GM21528 (cell line): ENCODE results near the gene ADAMTS19.
"Not testable (repeated sequence)": the region's sequence is repeated elsewhere in the genome, so short reads cannot be mapped to it uniquely, and the experiment has no call there.

ENCODE experiments used
- ATAC-seq: cut with Tn5 transposase; IDR thresholded peaks from one replicate; pipeline ENCODE4 v1.9.1; 2021; ENCODE audit warnings: mild to moderate bottlenecking, moderate library complexity; ENCODE audit not compliant: unreplicated experiment, low FRiP score

ADAMTS19 gene, protein sequence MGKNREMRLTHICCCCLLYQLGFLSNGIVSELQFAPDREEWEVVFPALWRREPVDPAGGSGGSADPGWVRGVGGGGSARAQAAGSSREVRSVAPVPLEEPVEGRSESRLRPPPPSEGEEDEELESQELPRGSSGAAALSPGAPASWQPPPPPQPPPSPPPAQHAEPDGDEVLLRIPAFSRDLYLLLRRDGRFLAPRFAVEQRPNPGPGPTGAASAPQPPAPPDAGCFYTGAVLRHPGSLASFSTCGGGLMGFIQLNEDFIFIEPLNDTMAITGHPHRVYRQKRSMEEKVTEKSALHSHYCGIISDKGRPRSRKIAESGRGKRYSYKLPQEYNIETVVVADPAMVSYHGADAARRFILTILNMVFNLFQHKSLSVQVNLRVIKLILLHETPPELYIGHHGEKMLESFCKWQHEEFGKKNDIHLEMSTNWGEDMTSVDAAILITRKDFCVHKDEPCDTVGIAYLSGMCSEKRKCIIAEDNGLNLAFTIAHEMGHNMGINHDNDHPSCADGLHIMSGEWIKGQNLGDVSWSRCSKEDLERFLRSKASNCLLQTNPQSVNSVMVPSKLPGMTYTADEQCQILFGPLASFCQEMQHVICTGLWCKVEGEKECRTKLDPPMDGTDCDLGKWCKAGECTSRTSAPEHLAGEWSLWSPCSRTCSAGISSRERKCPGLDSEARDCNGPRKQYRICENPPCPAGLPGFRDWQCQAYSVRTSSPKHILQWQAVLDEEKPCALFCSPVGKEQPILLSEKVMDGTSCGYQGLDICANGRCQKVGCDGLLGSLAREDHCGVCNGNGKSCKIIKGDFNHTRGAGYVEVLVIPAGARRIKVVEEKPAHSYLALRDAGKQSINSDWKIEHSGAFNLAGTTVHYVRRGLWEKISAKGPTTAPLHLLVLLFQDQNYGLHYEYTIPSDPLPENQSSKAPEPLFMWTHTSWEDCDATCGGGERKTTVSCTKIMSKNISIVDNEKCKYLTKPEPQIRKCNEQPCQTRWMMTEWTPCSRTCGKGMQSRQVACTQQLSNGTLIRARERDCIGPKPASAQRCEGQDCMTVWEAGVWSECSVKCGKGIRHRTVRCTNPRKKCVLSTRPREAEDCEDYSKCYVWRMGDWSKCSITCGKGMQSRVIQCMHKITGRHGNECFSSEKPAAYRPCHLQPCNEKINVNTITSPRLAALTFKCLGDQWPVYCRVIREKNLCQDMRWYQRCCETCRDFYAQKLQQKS

DNA sequence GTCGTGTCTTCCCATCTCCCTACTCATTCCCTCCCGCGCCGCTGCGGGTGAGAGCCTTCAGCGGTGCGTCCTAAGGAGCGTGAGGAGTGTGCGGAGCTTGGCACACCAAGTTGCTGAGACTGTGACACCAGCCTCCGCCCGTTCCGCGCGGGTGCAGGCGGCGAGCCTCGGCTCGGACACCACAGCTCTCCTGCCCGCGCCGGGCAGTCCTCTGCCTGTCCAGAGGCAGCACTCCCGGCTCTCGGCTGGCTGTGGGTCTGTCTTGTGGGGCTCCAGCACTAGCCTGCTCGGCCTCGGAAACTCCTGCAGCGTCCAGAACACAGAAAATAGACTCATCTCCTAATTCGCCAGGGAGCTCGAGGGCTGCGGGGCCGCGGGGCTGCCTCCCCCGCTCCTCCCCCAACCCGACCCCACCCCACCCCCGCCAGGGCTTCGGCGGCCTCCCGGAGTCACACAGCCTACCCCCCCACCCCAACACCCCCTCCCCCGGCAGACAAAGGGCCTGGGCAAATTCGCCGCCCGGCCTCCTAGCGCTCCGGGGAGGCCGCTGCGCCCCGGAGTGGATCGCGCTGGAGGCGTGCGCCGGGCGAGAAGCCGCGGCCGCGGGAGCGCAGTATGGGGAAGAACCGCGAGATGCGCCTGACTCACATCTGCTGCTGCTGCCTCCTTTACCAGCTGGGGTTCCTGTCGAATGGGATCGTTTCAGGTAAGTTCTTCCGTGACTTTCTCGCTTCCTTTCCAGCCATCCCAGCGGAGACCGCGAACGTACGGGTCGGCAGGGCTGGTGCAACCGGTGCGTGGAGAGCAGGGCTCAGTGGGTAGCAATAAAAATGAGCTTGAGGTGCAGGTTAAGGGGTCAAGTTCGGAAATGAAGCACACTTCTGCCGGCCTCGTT, at the start of gene ADAMTS19:
ADAMTS19 (plus strand) TSS at position 522 of the 895 bp plus-strand sequence; CDS start at position 616, 94 bp downstream.
- ATAC-seq: no peak

DNA sequence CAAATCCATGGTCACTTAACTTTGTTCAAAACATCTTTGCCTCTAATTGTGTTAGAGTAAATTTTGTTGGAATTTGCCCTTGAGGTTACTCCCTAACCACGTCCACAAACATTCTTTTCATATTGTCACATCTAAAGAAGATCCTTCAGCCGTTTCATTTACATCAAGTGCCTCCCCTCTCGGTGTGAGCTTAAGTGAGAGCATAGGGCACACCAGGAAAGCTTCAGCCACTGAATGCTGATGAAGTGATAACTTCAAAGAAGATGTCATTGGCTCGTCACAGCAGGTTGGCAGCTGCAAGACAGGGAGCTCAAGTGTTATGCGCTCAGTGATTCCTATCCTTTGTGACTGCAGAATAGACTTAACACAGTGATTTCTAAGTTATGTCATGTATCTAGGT, 49.6 kb upstream of the ADAMTS19 start:
- ATAC-seq: no peak

DNA sequence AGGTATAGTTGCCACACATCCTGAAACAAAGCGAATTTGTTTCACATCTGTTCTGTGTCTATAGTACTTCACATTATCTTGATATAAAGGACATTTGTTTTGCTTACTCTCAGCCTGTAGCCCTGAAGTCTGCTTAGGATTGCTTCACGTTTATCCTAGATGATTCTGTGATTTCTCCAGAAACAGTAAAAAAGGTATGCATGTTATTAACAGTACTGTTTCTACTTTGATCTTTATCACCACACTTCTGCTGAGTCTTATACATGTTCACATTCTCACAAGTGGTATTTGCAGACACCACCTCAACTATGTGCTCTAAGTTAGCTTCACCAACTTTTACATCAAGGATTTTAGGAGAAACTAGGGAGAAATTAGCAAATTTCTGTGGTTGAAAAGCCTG, 47.4 kb upstream of the ADAMTS19 start:
- no peak for ATAC-seq

DNA sequence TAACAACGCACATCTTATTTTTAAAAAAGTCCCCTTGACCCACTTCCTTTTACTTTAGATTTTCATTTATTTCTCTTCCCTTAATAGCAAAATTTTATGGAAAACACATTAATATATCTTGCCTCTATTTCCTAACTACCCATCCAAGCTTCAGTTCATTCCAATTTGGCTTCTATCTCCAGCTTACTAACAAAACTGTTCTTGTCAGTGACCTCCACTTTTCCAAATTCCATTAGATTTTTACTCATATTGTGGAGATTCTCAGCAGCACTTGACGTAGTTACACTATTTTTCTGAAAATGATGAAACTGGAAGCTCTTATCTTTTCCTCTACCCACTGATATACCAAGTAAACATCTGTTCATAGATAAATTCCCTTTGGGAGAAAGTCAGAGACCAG, 46.5 kb upstream of the ADAMTS19 start:
- no peak for ATAC-seq

DNA sequence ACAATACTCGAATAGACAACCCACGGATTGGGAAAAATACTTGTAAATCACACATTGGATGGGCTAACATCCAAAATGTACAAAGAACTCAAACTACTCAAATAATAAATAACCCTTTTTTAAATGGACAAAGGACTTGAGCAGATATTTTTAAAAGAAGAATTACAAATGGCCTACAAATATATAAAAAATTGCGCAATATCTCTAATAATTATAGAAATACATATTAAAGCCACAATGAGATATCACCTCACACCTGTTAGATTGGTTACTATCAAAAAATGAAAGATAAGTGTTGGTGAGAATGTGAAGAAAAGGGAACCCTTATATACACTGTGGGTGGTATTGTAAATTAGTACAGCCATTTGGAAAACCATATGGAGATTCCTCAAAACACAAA, 40.8 kb upstream of the ADAMTS19 start:
- no peak for ATAC-seq

DNA sequence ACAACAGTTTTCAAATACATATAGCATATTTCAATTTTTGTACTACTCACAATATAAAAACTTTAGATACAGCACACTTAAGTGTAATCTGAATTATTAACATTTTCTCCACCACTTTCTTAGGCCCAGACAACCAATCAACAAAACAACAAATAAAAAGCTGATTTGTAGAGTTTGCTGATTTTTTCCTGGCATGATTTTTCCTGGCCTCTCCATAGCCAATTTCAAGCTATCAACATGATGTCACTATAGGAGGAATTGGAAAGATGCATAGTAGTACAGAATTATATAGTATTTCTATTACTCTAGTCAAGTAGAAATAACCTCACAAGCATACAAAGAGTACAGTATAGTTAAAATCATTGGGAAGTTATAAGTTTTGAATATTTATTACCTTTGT, 35.1 kb upstream of the ADAMTS19 start:
- no peak for ATAC-seq

DNA sequence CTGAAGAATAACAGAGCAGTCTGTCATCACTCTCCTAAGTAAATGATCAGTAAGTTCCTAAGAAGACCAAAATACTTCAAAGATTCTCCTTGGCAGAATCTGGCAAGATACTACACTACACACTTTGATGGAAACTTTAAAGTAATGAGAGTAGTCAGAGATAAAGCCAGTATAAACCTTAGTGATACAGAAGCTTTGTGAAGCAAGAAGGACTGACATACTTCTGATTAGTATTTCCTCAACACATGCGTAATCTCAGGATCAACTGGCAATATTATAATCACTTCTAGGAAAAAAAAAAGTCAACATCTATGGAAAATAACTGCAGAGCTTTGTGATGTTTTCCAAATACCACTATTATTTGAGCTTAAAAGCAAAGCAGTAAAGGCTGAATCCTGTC, 34.0 kb upstream of the ADAMTS19 start:
- ATAC-seq: no peak

DNA sequence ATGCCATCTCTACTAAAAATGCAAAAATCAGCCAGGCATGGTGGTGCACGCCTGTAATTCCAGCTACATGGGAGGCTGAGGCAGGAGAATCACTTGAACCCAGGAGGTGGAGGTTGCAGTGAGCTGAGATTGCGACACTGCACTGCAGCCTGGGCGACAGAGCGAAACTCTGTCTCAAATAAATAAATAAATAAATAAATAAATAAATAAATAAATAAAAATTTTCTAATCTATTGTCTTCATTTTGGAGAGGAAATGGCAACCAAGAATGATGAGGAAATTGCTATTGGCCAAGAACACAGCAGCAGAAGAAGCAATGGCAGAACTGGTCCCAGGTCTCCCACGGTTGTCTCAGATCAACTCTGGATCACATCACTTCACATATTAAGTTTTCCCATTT, 31.5 kb upstream of the ADAMTS19 start:
- not testable (repeated sequence) for ATAC-seq

DNA sequence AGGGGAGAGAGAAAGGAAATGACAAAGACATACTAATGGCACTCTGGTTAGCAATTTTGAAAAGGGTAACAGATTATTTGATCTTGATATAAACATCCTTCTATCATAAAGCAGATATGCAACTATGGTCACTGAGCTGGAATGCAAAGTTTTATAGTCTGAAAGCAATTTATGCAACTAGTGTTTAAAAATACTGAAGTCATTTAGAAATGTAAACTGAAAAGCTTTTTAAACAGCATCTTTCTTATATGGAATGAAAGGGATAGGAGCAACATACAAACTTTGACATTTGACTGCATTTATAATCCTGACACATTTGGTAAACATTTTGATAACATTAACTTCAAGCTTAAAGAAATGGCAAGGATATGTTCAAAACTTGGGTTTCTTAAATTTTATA, 28.7 kb upstream of the ADAMTS19 start:
- no peak for ATAC-seq

DNA sequence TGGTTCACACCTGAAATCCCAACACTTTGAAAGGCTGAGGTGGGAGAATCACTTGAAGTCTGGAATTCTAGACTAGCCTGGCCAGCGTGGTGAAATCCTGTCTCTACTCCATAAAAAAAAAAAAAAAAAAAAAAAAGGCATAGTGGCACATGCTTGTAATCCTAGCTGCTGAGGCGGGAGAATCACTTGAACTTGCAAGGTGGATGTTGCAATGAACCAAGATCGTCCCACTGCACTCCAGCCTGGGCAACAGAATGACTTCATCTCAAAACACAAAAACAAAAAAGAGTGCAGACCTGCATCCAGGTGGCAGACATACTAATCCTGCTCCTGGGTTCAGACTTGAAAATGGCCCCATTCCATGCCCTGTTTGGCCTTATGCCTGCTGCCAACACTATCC, 21.8 kb upstream of the ADAMTS19 start:
- ATAC-seq: no peak

DNA sequence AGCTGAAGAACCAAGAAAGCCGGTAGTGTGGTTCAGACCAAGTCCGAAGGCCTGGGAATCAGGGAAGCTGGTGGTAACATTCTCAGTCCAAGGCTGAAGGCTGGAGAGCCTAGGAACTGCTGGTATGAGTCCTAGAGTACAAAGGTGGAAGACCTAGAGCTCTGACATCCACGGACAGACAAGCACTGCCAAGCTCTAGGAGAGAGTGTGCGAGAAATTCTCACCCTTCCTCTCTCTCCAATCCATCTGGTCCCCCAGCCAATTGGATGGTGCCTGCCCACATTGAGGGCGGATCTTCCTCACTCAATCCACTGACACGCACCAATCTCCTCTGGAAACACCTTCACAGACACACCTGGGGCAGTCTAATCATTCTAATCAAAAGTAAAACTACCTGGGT, 19.7 kb upstream of the ADAMTS19 start:
- no peak for ATAC-seq

DNA sequence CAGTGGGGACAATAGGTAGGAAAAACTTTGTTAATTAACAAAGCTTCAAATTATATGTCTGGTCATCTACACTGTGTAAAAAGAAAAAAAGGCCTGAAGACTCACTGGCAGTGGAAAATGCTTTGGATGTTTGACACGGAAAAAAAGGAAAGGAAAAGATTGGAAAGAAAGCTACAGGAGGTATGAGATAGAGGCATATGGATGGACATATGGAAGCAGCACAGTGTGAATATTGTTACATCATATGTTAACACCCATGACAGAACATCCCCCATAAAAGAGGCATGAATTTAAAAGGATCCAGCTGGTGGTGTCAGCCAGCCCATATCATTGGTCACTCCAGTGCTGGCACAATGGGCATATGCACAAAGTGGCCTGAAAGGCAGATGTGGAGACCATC, 19.0 kb upstream of the ADAMTS19 start:
- no peak for ATAC-seq

DNA sequence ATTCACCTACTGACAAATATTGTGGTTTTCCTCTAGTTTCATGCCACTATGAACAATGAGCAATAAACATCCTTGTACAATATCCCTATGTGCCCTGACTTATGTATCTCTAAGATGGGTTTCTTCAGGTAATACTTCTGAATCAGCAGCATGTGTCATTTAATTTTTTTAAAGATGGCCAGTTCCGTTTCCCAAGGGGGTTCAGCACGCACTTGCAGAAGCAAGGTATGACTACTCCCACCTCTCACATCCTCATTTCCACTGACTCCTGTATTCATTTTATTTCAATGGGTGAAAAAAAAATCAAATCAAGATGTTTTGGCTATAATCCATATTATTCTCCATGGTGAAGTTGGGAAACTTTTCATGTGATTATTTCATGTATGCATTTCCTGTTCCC, 14.7 kb upstream of the ADAMTS19 start:
- no peak for ATAC-seq

DNA sequence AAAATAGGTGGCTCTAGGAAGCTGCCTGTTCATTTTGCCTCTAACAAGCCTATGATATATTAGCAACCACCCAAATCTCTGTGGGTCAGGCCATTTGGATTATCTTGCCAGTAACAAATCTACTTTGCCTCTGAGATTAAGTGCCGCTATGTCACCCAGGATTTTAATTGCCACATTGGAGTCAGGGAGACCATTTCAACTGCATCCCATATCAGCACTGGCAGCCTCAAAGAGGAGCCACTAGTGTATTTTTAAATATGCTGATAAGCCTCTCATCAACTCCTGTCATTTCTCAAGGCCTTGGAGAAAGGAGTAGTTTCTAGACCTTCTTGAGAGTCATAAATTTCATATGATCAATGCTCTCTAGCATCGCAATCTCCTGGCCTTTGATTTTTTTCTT, 12.1 kb upstream of the ADAMTS19 start:
- ATAC-seq: no peak

DNA sequence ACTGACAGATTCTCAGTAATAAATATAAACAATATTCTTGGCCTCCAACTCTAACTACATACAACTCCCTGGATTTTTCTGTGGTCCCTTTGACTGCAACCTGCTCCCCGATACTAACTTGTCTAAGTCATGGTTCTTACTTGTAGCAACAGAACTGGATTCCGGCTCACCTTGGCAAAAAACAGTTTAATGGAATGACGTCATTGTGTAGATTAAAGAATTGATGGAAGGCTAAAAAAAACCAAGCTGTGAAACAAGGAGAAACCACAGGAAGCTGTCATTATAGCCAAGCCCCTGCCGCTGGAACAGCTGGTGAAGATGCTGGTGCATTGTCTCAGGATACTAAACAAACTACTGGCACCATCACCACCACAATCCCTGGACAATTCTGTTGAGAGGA, 11.4 kb upstream of the ADAMTS19 start:
- no peak for ATAC-seq

DNA sequence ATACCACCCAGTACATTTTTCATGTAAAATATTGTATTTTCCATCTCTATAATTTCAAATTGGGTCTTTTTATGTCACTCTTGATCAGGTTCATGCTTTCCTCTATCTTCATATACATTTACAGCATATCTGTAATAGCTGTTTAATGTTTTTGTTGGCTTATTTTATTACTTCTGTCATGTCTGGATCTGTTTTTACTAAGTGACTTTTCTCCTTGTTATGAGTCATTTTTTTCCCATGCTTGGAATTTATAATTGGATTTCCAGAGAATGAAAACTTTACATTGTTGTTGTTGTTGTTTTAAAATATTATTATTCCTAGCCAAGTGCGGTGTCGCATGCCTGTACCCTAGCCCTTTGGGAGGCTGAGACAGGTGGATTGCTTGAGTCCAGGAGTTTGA, 5.6 kb upstream of the ADAMTS19 start:
- no peak for ATAC-seq

DNA sequence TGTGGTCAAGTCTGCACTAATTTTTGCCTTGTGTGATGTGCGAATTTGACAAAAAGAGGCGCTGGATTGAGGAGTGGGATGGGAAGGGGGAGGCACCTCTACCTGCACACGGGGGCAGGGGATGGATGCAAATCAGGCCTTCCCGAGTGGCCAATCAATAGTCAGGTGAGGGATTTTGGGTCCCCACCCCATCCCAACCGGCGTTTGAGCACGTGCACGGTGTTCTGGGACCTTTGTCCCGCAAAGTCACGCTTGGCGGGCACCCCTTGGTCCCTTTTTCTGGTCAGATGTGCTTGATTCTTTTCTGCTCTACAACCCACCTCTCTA, 685 bp upstream of the ADAMTS19 start:
- no peak for ATAC-seq

DNA sequence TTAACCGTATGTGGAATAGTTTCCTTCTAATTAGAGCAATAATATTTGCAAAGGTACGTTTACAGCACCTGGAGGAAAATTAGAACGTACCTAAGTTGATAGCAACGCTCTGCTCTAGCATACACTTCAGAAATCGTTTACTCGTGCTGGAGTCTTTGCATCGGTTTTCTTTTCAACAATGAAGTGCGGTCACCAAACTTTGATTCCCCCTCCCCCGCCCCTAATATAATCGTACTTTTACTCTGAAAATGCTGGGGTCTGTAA, 506 bp downstream of the ADAMTS19 start:
- ATAC-seq: no peak

DNA sequence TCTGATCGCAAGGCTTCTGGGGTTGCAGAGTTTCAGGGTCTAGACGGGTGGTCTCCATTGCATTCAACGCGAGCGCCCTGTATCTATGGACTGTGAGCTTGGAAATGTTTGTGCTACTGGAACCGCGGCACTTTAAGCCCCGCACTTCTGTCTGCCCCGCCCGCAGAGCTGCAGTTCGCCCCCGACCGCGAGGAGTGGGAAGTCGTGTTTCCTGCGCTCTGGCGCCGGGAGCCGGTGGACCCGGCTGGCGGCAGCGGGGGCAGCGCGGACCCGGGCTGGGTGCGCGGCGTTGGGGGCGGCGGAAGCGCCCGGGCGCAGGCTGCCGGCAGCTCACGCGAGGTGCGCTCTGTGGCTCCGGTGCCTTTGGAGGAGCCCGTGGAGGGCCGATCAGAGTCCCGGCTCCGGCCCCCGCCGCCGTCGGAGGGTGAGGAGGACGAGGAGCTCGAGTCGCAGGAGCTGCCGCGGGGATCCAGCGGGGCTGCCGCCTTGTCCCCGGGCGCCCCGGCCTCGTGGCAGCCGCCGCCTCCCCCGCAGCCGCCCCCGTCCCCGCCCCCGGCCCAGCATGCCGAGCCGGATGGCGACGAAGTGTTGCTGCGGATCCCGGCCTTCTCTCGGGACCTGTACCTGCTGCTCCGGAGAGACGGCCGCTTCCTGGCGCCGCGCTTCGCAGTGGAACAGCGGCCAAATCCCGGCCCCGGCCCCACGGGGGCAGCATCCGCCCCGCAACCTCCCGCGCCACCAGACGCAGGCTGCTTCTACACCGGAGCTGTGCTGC, 1.0 kb downstream of the ADAMTS19 start:
- no peak for ATAC-seq
